Astrocyte (in vitro differentiated cells and primary cell): Measurements from ENCODE around the gene COX7C.

Experiments used
- EZH2 ChIP-seq: IDR thresholded peaks from 2 replicates; pipeline ENCODE4 v1.6.1; 2012; ENCODE audit warnings: mild to moderate bottlenecking, low read length, inconsistent platforms; ENCODE audit not compliant: insufficient read depth
- TF ChIP-seq, protein P1 (sequence below): IDR thresholded peaks from 2 replicates; pipeline ENCODE4 v1.5.1; 2011; ENCODE audit warnings: low read depth, mild to moderate bottlenecking, inconsistent platforms, low read length, moderate library complexity; ENCODE audit not compliant: insufficient read depth

GRCh38 chr5:86666981-86667380, 49.2 kb downstream of the COX7C start:
- TF ChIP-seq, protein P1, sequence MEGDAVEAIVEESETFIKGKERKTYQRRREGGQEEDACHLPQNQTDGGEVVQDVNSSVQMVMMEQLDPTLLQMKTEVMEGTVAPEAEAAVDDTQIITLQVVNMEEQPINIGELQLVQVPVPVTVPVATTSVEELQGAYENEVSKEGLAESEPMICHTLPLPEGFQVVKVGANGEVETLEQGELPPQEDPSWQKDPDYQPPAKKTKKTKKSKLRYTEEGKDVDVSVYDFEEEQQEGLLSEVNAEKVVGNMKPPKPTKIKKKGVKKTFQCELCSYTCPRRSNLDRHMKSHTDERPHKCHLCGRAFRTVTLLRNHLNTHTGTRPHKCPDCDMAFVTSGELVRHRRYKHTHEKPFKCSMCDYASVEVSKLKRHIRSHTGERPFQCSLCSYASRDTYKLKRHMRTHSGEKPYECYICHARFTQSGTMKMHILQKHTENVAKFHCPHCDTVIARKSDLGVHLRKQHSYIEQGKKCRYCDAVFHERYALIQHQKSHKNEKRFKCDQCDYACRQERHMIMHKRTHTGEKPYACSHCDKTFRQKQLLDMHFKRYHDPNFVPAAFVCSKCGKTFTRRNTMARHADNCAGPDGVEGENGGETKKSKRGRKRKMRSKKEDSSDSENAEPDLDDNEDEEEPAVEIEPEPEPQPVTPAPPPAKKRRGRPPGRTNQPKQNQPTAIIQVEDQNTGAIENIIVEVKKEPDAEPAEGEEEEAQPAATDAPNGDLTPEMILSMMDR, result no peak
- no peak for TF ChIP-seq EZH2
